Measurements from ENCODE around the gene OTUD5. TPM values are rescaled to one million over a fixed set of nuclear protein-coding genes. Genes with fewer than 3 reads are reported as not detected.
A peak's percentile ranks its signal among the peaks of the same experiment; 100 is the strongest.

Gene OTUD5
- total and polyA plus RNA-seq, 2 of the 13 experiments (the other 11 are each of a cell fraction or from before 2014, with no cell fraction given): 18.4 to 42.2 TPM

DNA sequence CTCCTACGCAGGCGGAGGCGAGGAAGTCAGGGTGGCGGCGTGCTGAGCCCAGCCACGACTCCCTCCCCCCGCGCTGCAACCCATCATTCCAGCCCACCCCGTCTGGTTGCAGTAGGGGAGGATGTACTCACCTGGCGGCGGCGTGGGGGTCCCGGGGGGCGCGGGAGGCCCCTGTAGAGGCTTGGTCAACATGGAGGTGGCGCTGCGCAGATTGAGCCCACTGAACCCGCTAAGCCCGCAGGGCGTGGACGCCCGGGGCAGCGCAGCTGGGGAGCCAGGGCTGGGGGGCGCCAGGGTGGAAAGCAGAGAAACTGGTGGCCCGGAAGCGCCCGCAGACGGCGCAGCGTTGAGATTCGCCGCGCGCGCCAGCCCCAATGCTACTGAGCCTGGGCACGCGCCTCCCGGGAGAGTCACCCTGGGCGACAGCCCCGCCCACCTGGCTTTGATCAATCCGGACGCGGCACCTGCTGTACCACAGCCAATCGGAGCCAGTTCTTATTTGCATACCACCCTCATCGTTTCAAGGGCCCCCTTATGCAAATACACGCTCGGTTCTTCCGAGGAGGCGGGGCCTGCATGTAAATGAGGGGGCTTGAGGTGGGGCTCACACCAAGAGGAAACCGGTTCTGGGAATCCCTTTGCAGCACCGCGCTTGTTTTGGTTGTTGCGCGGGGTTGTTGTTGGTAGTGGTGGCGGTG, 38.6 kb downstream of the OTUD5 start, which contains the start of gene PIM2 (continued):
- TF ChIP-seq CREB1 (IDR thresholded peaks at IDR 0.05) (peak; percentile 12; the same call in 1 of the 2 replicates), CREB1 (CRISPR knock-in tag; IDR thresholded peaks at IDR 0.05) (no peak), KLF16 (CRISPR knock-in tag; IDR thresholded peaks at IDR 0.05) (0 out of 4 replicates have a peak, but pooled peaks of 1 of the 2 experiments have one; percentile 51), ZNF605 (CRISPR knock-in tag; IDR thresholded peaks at IDR 0.05) (peak; percentile 57), PHF8 (CRISPR knock-in tag; IDR thresholded peaks at IDR 0.05) (peak; percentile 65), EHMT2 (IDR thresholded peaks at IDR 0.05; ENCODE audit: borderline replicate concordance, low read depth, low read length) (no peak), KMT2B (CRISPR knock-in tag; IDR thresholded peaks at IDR 0.05) (no peak), ZNF350 (CRISPR knock-in tag; IDR thresholded peaks at IDR 0.05; ENCODE audit: borderline replicate concordance, low read depth) (peak; percentile 25; the same call in 1 of the 2 replicates), FOXA1 (IDR thresholded peaks at IDR 0.05) (no peak), FOXA1 (CRISPR knock-in tag; IDR thresholded peaks at IDR 0.05) (peak; percentile 15; the same call in 1 of the 2 replicates), ELF1 (CRISPR knock-in tag; IDR thresholded peaks at IDR 0.05) (peak; percentile 22; the same call in 1 of the 2 replicates), TCF7L2 (IDR thresholded peaks at IDR 0.05; ENCODE audit: low read depth, low read length) (no peak)
- TF ChIP-seq, protein P1, sequence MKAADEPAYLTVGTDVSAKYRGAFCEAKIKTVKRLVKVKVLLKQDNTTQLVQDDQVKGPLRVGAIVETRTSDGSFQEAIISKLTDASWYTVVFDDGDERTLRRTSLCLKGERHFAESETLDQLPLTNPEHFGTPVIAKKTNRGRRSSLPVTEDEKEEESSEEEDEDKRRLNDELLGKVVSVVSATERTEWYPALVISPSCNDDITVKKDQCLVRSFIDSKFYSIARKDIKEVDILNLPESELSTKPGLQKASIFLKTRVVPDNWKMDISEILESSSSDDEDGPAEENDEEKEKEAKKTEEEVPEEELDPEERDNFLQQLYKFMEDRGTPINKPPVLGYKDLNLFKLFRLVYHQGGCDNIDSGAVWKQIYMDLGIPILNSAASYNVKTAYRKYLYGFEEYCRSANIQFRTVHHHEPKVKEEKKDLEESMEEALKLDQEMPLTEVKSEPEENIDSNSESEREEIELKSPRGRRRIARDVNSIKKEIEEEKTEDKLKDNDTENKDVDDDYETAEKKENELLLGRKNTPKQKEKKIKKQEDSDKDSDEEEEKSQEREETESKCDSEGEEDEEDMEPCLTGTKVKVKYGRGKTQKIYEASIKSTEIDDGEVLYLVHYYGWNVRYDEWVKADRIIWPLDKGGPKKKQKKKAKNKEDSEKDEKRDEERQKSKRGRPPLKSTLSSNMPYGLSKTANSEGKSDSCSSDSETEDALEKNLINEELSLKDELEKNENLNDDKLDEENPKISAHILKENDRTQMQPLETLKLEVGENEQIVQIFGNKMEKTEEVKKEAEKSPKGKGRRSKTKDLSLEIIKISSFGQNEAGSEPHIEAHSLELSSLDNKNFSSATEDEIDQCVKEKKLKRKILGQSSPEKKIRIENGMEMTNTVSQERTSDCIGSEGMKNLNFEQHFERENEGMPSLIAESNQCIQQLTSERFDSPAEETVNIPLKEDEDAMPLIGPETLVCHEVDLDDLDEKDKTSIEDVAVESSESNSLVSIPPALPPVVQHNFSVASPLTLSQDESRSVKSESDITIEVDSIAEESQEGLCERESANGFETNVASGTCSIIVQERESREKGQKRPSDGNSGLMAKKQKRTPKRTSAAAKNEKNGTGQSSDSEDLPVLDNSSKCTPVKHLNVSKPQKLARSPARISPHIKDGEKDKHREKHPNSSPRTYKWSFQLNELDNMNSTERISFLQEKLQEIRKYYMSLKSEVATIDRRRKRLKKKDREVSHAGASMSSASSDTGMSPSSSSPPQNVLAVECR (CRISPR knock-in tag; IDR thresholded peaks at IDR 0.05; ENCODE audit: borderline replicate concordance): peak; percentile 60; the same call in 1 of the 2 replicates
- TF ChIP-seq, protein P2, sequence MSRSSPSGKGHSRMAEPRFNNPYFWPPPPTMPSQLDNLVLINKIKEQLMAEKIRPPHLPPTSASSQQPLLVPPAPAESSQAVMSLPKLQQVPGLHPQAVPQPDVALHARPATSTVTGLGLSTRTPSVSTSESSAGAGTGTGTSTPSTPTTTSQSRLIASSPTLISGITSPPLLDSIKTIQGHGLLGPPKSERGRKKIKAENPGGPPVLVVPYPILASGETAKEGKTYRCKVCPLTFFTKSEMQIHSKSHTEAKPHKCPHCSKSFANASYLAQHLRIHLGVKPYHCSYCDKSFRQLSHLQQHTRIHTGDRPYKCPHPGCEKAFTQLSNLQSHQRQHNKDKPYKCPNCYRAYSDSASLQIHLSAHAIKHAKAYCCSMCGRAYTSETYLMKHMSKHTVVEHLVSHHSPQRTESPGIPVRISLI (CRISPR knock-in tag; IDR thresholded peaks at IDR 0.05; ENCODE audit: borderline replicate concordance): no peak
- TF ChIP-seq, protein P3, sequence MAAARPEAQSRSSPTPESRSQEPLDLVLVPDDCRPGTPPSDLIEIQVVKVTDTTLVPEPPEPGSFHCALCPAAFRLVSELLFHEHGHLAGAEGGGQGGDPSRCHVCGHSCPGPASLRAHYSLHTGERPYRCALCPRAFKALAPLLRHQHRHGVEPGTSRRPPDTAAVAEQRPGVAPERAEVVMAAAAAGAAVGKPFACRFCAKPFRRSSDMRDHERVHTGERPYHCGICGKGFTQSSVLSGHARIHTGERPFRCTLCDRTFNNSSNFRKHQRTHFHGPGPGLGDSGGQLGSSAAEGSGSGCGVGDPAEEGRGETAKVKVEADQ (CRISPR knock-in tag; IDR thresholded peaks at IDR 0.05; ENCODE audit: borderline replicate concordance): 0 out of 2 replicates have a peak, but pooled peaks have one; percentile 25
